Adrenal gland (tissue), 5 donors: ENCODE results near the gene DRICH1.

Experiments
- CTCF ChIP-seq, 6 experiments: fragments of 450-650 bp in 4 of 6; fragments of 200-600 bp in 2 of 6; sonication (generic) in 1 of 6; IDR thresholded peaks; 1 replicate in 5 of 6; 2 replicates in 1 of 6; pipeline versions ENCODE4 v1.5.1 to v1.8.0; 2016 to 2021; ENCODE audit warnings: antibody characterized with exemption in 6 of 6, mild to moderate bottlenecking in 2 of 6, moderate library complexity in 1 of 6
- POLR2A ChIP-seq, 2 donors: fragments of 450-650 bp; IDR thresholded peaks; one replicate each; pipeline ENCODE4 v1.6.1; 2017; ENCODE audit warnings: antibody characterized with exemption in 2 of 2, mild to moderate bottlenecking in 2 of 2, moderate library complexity in 1 of 2
- donor health status: DM: no; HTN: no; CAD: no.

DNA sequence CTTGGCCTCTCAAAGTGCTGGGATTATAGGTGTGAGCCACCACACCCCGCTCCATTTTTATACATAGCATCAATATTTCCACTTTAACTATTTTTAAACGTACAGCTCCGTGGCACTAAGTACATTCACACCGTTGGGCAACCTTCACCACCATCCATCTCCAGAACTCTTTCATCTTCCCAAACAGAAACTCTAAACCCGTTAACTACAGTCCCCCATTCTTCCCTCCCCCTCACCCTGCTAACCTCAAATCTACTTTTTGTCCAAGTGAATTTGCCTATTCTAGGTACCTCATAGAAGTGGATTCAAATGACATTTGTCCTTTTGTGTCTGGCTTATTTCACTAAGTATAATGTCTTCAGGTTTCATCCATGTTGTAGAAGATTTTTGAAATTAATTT lies 55.4 kb downstream of the DRICH1 start:
- TF ChIP-seq CTCF (IDR thresholded peaks at IDR 0.05): no peak
- TF ChIP-seq POLR2A (IDR thresholded peaks at IDR 0.05): no peak
